HEK293 (cell line): ENCODE data around the gene TRPC4.

Source experiments
- CTCF ChIA-PET: fragments of 350-600 bp; formaldehyde crosslinking; extraction: SDS; loops from one replicate; lab custom pipeline; 2021; ENCODE audit warnings: antibody characterized with exemption; lab: Yijun Ruan, JAX
- POLR2A ChIA-PET: fragments of 300-600 bp; formaldehyde crosslinking; extraction: SDS; loops from one replicate; lab custom pipeline; 2020; ENCODE audit warnings: antibody characterized with exemption, inconsistent platforms; lab: Yijun Ruan, JAX
- H3K27ac ChIP-seq: fragments of 200-500 bp; sonication (Bioruptor generic); 2 replicates; pipeline ENCODE4 v1.5.1; 2014; ENCODE audit warnings: low read depth, low read length, control low read depth, inconsistent platforms; ENCODE audit errors: extremely low read depth
- H3K36me3 ChIP-seq, 2 experiments: fragments of 200-500 bp in 1 of 2; sonication (Bioruptor generic) in 1 of 2; 1 replicate in 1 of 2; 2 replicates in 1 of 2; pipeline ENCODE4 v1.5.1; 2014 to 2017; ENCODE audit warnings: inconsistent platforms in 2 of 2, low read length in 2 of 2; ENCODE audit not compliant: control insufficient read depth in 2 of 2, insufficient read depth in 1 of 2
- H3K4me1 ChIP-seq: fragments of 200-500 bp; sonication (Bioruptor generic); 2 replicates; pipeline ENCODE4 v1.5.1; 2014; ENCODE audit warnings: mild to moderate bottlenecking, low read length, inconsistent platforms; ENCODE audit not compliant: control insufficient read depth, insufficient read depth
- H3K4me3 ChIP-seq: 2 replicates; pipeline ENCODE4 v1.5.1; 2011; ENCODE audit warnings: low read depth, mild to moderate bottlenecking, control low read depth, low read length, moderate library complexity
- H3K9me3 ChIP-seq: fragments of 200-500 bp; sonication (Bioruptor generic); 2 replicates; pipeline ENCODE4 v1.5.1; 2014; ENCODE audit warnings: low read depth, low read length, inconsistent platforms; ENCODE audit not compliant: control insufficient read depth, insufficient read depth
- BCL11B ChIP-seq: fragments of 450-650 bp; formaldehyde crosslinking; IDR thresholded peaks from 2 replicates; pipeline ENCODE4 v1.5.1; 2016; ENCODE audit warnings: low read depth, missing biosample characterization, missing genetic modification characterization
- BCL6B ChIP-seq: fragments of 450-650 bp; formaldehyde crosslinking; IDR thresholded peaks from 2 replicates; pipeline ENCODE4 v1.5.1; 2017; ENCODE audit warnings: missing biosample characterization, missing genetic modification characterization
- GLIS2 ChIP-seq: fragments of 450-650 bp; formaldehyde crosslinking; IDR thresholded peaks from 2 replicates; pipeline ENCODE4 v1.5.1; 2016; ENCODE audit warnings: missing biosample characterization, missing genetic modification characterization
- HOXC10 ChIP-seq: sonication (generic); formaldehyde crosslinking; IDR thresholded peaks from 2 replicates; pipeline ENCODE4 v1.8.1; 2023; ENCODE audit warnings: mild to moderate bottlenecking, missing genetic modification reagents
- INSM2 ChIP-seq: fragments of 450-650 bp; formaldehyde crosslinking; IDR thresholded peaks from 2 replicates; pipeline ENCODE4 v1.5.1; 2016; ENCODE audit warnings: missing biosample characterization, missing genetic modification characterization
- KLF16 ChIP-seq: fragments of 450-650 bp; formaldehyde crosslinking; IDR thresholded peaks from 2 replicates; pipeline ENCODE4 v1.5.1; 2017; ENCODE audit warnings: missing biosample characterization, missing genetic modification characterization
- KLF7 ChIP-seq: fragments of 450-650 bp; formaldehyde crosslinking; IDR thresholded peaks from 2 replicates; pipeline ENCODE4 v1.5.1; 2016; ENCODE audit warnings: missing biosample characterization, missing genetic modification characterization, borderline replicate concordance
- MYNN ChIP-seq: fragments of 450-650 bp; formaldehyde crosslinking; IDR thresholded peaks from 2 replicates; pipeline ENCODE4 v1.5.1; 2016; ENCODE audit warnings: missing biosample characterization, missing genetic modification characterization, borderline replicate concordance
- SETDB1 ChIP-seq: IDR thresholded peaks from one replicate; pipeline ENCODE4 v1.6.1; 2017; ENCODE audit warnings: mild to moderate bottlenecking, low read length, moderate library complexity, mixed read lengths; ENCODE audit not compliant: insufficient read length
- ZBTB8A ChIP-seq: fragments of 450-650 bp; formaldehyde crosslinking; IDR thresholded peaks from 2 replicates; pipeline ENCODE4 v1.5.1; 2016; ENCODE audit warnings: missing biosample characterization, missing genetic modification characterization
- ZNF133 ChIP-seq: fragments of 450-650 bp; formaldehyde crosslinking; IDR thresholded peaks from 2 replicates; pipeline ENCODE4 v1.5.1; 2016; ENCODE audit warnings: missing biosample characterization, missing genetic modification characterization
- ZNF138 ChIP-seq: fragments of 450-650 bp; formaldehyde crosslinking; IDR thresholded peaks from 2 replicates; pipeline ENCODE4 v1.5.1; 2016; ENCODE audit warnings: missing biosample characterization, missing genetic modification characterization, borderline replicate concordance
- ZNF16 ChIP-seq: fragments of 450-650 bp; formaldehyde crosslinking; IDR thresholded peaks from 2 replicates; pipeline ENCODE4 v1.5.1; 2016; ENCODE audit warnings: low read depth, missing biosample characterization, missing genetic modification characterization
- ZNF202 ChIP-seq: fragments of 450-650 bp; formaldehyde crosslinking; IDR thresholded peaks from 2 replicates; pipeline ENCODE4 v1.5.1; 2016; ENCODE audit warnings: missing biosample characterization, missing genetic modification characterization, borderline replicate concordance
- ZNF274 ChIP-seq, 2 experiments: fragments of 200-500 bp in 1 of 2; fragments of 450-650 bp in 1 of 2; sonication (Bioruptor generic) in 1 of 2; formaldehyde crosslinking in 1 of 2; IDR thresholded peaks; 2 replicates each; pipeline versions ENCODE4 v1.5.1 to v1.6.1; 2014 to 2016; ENCODE audit warnings: borderline replicate concordance in 1 of 2, inconsistent platforms in 1 of 2, low read length in 1 of 2, missing biosample characterization in 1 of 2, missing genetic modification characterization in 1 of 2
- ZNF366 ChIP-seq: fragments of 450-650 bp; formaldehyde crosslinking; conservative IDR thresholded peaks from 2 replicates; pipeline ENCODE4 v1.5.1; 2016; ENCODE audit warnings: missing biosample characterization, missing genetic modification characterization
- ZNF501 ChIP-seq: fragments of 450-650 bp; formaldehyde crosslinking; IDR thresholded peaks from 2 replicates; pipeline ENCODE4 v1.5.1; 2016; ENCODE audit warnings: missing biosample characterization, missing genetic modification characterization
- ZNF510 ChIP-seq: fragments of 450-650 bp; formaldehyde crosslinking; IDR thresholded peaks from 2 replicates; pipeline ENCODE4 v1.5.1; 2018; ENCODE audit warnings: mild to moderate bottlenecking, missing genetic modification characterization, missing biosample characterization; ENCODE audit not compliant: insufficient replicate concordance
- ZNF610 ChIP-seq: fragments of 450-650 bp; formaldehyde crosslinking; IDR thresholded peaks from 2 replicates; pipeline ENCODE4 v1.5.1; 2016; ENCODE audit warnings: missing biosample characterization, missing genetic modification characterization, borderline replicate concordance
- ZNF843 ChIP-seq: fragments of 450-650 bp; formaldehyde crosslinking; IDR thresholded peaks from 2 replicates; pipeline ENCODE4 v1.5.1; 2016; ENCODE audit warnings: missing biosample characterization, missing genetic modification characterization
- TF ChIP-seq, protein P1 (sequence below): fragments of 450-650 bp; formaldehyde crosslinking; IDR thresholded peaks from 2 replicates; pipeline ENCODE4 v1.5.1; 2016; ENCODE audit warnings: missing biosample characterization, missing genetic modification characterization, borderline replicate concordance
- TF ChIP-seq, protein P2 (sequence below): fragments of 450-650 bp; formaldehyde crosslinking; IDR thresholded peaks from 2 replicates; pipeline ENCODE4 v1.5.1; 2016; ENCODE audit warnings: missing biosample characterization, missing genetic modification characterization
- TF ChIP-seq, protein P3 (sequence below): IDR thresholded peaks from 2 replicates; pipeline ENCODE4 v1.6.1; 2011; ENCODE audit warnings: mild to moderate bottlenecking, low read depth, low read length, borderline replicate concordance

TRPC4 gene

GRCh38 chr13:37700887-37701286 lies 168.7 kb downstream of the TRPC4 start (continued):
- TF ChIP-seq ZNF138 (tag by site-specific recombination) (no peak), MYNN (tag by site-specific recombination) (no peak), GLIS2 (tag by site-specific recombination) (no peak), INSM2 (no peak), HOXC10 (CRISPR knock-in tag) (no peak), ZNF133 (tag by site-specific recombination) (no peak), KLF16 (tag by site-specific recombination) (no peak), ZNF843 (tag by site-specific recombination) (no peak), ZBTB8A (no peak), ZNF510 (tag by site-specific recombination) (no peak)

GRCh38 chr13:37695200-37695599 lies 174.4 kb downstream of the TRPC4 start:
- Histone ChIP-seq H3K4me3 (no peak overlapping the region), H3K4me1 (no peaks in the 10 kb centered on the region), H3K27ac (no peak overlapping the region), H3K36me3 (no peaks in the 10 kb centered on the region), H3K9me3 (no peaks in the 10 kb centered on the region)
- TF ChIP-seq BCL11B (tag by site-specific recombination) = no peak
- TF ChIP-seq, protein P1, sequence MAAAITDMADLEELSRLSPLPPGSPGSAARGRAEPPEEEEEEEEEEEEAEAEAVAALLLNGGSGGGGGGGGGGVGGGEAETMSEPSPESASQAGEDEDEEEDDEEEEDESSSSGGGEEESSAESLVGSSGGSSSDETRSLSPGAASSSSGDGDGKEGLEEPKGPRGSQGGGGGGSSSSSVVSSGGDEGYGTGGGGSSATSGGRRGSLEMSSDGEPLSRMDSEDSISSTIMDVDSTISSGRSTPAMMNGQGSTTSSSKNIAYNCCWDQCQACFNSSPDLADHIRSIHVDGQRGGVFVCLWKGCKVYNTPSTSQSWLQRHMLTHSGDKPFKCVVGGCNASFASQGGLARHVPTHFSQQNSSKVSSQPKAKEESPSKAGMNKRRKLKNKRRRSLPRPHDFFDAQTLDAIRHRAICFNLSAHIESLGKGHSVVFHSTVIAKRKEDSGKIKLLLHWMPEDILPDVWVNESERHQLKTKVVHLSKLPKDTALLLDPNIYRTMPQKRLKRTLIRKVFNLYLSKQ (tag by site-specific recombination) = no peak
- no peak for TF ChIP-seq ZNF366 (tag by site-specific recombination)
- no peak for TF ChIP-seq ZNF16 (tag by site-specific recombination)
- TF ChIP-seq ZNF133 (tag by site-specific recombination) = no peak
- no peak for TF ChIP-seq KLF7
- no peak for TF ChIP-seq ZNF501 (tag by site-specific recombination)
- TF ChIP-seq MYNN (tag by site-specific recombination) = no peak
- TF ChIP-seq, protein P2, sequence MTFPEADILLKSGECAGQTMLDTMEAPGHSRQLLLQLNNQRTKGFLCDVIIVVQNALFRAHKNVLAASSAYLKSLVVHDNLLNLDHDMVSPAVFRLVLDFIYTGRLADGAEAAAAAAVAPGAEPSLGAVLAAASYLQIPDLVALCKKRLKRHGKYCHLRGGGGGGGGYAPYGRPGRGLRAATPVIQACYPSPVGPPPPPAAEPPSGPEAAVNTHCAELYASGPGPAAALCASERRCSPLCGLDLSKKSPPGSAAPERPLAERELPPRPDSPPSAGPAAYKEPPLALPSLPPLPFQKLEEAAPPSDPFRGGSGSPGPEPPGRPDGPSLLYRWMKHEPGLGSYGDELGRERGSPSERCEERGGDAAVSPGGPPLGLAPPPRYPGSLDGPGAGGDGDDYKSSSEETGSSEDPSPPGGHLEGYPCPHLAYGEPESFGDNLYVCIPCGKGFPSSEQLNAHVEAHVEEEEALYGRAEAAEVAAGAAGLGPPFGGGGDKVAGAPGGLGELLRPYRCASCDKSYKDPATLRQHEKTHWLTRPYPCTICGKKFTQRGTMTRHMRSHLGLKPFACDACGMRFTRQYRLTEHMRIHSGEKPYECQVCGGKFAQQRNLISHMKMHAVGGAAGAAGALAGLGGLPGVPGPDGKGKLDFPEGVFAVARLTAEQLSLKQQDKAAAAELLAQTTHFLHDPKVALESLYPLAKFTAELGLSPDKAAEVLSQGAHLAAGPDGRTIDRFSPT (tag by site-specific recombination) = no peak
- no peak for TF ChIP-seq ZNF610 (tag by site-specific recombination)
- TF ChIP-seq, protein P3, sequence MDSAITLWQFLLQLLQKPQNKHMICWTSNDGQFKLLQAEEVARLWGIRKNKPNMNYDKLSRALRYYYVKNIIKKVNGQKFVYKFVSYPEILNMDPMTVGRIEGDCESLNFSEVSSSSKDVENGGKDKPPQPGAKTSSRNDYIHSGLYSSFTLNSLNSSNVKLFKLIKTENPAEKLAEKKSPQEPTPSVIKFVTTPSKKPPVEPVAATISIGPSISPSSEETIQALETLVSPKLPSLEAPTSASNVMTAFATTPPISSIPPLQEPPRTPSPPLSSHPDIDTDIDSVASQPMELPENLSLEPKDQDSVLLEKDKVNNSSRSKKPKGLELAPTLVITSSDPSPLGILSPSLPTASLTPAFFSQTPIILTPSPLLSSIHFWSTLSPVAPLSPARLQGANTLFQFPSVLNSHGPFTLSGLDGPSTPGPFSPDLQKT = no peak
- TF ChIP-seq ZNF202 = no peak
- TF ChIP-seq BCL6B (tag by site-specific recombination) = no peak
- TF ChIP-seq SETDB1 = no peak
- no peak for TF ChIP-seq ZNF274 (IDR thresholded peaks at IDR 0.05; ENCODE audit: low read length)
- TF ChIP-seq ZNF274 (tag by site-specific recombination; IDR thresholded peaks at IDR 0.05; ENCODE audit: borderline replicate concordance) = no peak
- POLR2A ChIA-PET = no interaction called here
- CTCF ChIA-PET = no interaction called here
